Upper lobe of right lung (tissue), 1 donor: ENCODE data around the gene DOCK1. TPM values are rescaled to one million over a fixed set of nuclear protein-coding genes. Genes with fewer than 3 reads are reported as not detected.

Experiments used
- ATAC-seq: fragments of 200-7000 bp; cut with Tn5 transposase; one replicate; pipeline ENCODE4 v1.9.1; 2020; ENCODE audit warnings: mild to moderate bottlenecking, moderate library complexity
- DNase-seq: peaks from one replicate; pipeline ENCODE4 v3.0.0-alpha.2; 2020
- H3K27ac ChIP-seq: fragments of 200-600 bp; one replicate; pipeline ENCODE4 v1.8.0; 2022
- H3K27me3 ChIP-seq: fragments of 200-600 bp; one replicate; pipeline ENCODE4 v1.8.0; 2022; ENCODE audit warnings: mild to moderate bottlenecking
- H3K36me3 ChIP-seq: fragments of 200-600 bp; one replicate; pipeline ENCODE4 v1.8.0; 2022
- H3K4me1 ChIP-seq: fragments of 200-600 bp; one replicate; pipeline ENCODE4 v1.8.0; 2022
- H3K4me3 ChIP-seq: fragments of 200-600 bp; one replicate; pipeline ENCODE4 v1.8.0; 2022; ENCODE audit warnings: mild to moderate bottlenecking
- H3K9me3 ChIP-seq: fragments of 200-600 bp; one replicate; pipeline ENCODE4 v1.8.0; 2022
- intact Hi-C: fragments of 100-400 bp; cut with DNase I; formaldehyde crosslinking; loops from one replicate; pipeline ENCODE4 v1.11.0; 2022
- total RNA-seq: library from RNA; stranded (reverse); fragmentation: NEBNext Ultra II Directional; extraction: Animal tissue kit (Norgen Biotek cat#: 25700); gene quantifications from one replicate; pipeline ENCODE4 v1.2.1, GENCODE V29; 2021
- TF ChIP-seq, protein P1 (sequence below): fragments of 200-600 bp; IDR thresholded peaks from one replicate; pipeline ENCODE4 v1.8.0; 2022; ENCODE audit warnings: antibody characterized with exemption
- donor health status: DM: no; HTN: yes; CAD: no; lungs with severe emphysema.

The DOCK1 gene
- total RNA-seq, 1 donor from 2014 or later: 46.4 TPM

DNA sequence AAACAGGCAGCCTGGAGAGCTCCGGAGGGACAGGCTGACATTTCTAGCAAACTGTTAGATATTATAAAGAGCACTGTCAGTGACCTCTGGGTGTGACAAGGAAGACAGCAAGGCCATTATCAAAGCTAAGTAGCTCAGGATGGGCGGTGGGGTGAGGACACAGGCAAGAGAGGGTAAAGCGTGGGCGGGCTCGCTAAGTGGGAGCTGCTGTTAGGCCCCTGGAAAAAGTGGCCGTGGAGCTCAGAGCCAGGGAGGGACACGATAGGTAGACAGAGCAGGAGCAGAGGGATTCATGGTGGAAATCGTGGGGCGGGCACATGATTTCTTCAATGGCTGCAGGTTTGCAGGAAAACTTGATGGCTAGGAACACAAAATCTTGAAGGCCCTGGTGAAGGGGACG lies 592.5 kb downstream of the DOCK1 start:
- Histone ChIP-seq H3K4me1 (no peaks in the 10 kb centered on the region), H3K36me3 (no peaks in the 10 kb centered on the region), H3K9me3 (no peaks in the 10 kb centered on the region), H3K27me3 (peaks cover 9% of the 10 kb centered on the region), H3K27ac (no peak overlapping the region), H3K4me3 (no peak overlapping the region)
- TF ChIP-seq, protein P1, sequence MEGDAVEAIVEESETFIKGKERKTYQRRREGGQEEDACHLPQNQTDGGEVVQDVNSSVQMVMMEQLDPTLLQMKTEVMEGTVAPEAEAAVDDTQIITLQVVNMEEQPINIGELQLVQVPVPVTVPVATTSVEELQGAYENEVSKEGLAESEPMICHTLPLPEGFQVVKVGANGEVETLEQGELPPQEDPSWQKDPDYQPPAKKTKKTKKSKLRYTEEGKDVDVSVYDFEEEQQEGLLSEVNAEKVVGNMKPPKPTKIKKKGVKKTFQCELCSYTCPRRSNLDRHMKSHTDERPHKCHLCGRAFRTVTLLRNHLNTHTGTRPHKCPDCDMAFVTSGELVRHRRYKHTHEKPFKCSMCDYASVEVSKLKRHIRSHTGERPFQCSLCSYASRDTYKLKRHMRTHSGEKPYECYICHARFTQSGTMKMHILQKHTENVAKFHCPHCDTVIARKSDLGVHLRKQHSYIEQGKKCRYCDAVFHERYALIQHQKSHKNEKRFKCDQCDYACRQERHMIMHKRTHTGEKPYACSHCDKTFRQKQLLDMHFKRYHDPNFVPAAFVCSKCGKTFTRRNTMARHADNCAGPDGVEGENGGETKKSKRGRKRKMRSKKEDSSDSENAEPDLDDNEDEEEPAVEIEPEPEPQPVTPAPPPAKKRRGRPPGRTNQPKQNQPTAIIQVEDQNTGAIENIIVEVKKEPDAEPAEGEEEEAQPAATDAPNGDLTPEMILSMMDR: no peak
- DNase-seq: no peak
- ATAC-seq: no peak
- intact Hi-C loops: no loop called here

GRCh38 chr10:127498087-127498486 lies 592.9 kb downstream of the DOCK1 start:
- Histone ChIP-seq H3K27ac (no peak overlapping the region), H3K27me3 (peaks cover 9% of the 10 kb centered on the region), H3K4me3 (no peak overlapping the region), H3K4me1 (no peaks in the 10 kb centered on the region), H3K9me3 (no peaks in the 10 kb centered on the region), H3K36me3 (no peaks in the 10 kb centered on the region)
- TF ChIP-seq, protein P1: no peak
- no peak for ATAC-seq
- intact Hi-C loops: no loop called here
- DNase-seq: no peak

DNA sequence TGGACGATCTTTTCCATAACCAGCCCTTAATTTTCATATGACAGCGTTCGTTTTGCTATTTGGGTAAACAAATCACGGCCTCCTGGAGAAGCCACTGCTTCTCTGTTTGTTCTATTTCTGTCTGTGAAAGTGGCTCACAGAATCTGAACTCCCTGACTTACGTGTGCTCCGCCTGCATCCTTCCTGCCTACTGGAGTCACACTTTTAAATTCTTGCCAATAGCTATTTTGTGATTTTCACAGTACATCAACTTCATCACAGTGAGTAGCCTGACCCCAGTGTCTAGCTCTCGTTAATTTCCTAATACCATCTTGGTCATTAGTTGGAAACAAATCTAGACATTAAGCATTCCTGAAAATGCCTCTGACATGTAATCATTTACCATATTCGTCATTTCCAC lies 594.9 kb downstream of the DOCK1 start:
- no peak for ATAC-seq
- no peak for DNase-seq
- Histone ChIP-seq H3K4me3 (no peak overlapping the region), H3K9me3 (no peaks in the 10 kb centered on the region), H3K4me1 (no peaks in the 10 kb centered on the region), H3K27me3 (peaks cover 9% of the 10 kb centered on the region), H3K27ac (no peak overlapping the region), H3K36me3 (no peaks in the 10 kb centered on the region)
- TF ChIP-seq, protein P1: no peak
- intact Hi-C loops: no loop called here

Other genes with a start within 250 kb of the DOCK1 start
- not detected for gene C10orf90, start 234.7 kb upstream of the DOCK1 start, total RNA-seq